ENCODE measurements around the gene S100A11. TPM values are rescaled to one million over a fixed set of nuclear protein-coding genes. Genes with fewer than 3 reads are reported as not detected.

Gene S100A11
- total and polyA plus RNA-seq, 3 experiments from 2014 or later, result 257 to 554 (median 262) TPM

GRCh38 chr1:152067150-152067549 lies 30.3 kb upstream of the S100A11 start:
- no peaks in the 10 kb centered on the region for H3K36me3 ChIP-seq (ENCODE audit: insufficient read depth, low read length)
- H3K9me3 Mint-ChIP-seq, result peaks cover 0 to 2% (median 0%) of the 10 kb centered on the region in 5 donors
- no peak overlapping the region for H3K4me3 ChIP-seq (ENCODE audit: low read length)
- H3K4me1 Mint-ChIP-seq, result no peaks in the 10 kb centered on the region
- peaks cover 20 to 65% of the 10 kb centered on the region in 2 donors for H3K27me3 Mint-ChIP-seq
- H3K4me3 Mint-ChIP-seq, result no peak overlapping the region
- H3K4me1 ChIP-seq (ENCODE audit: insufficient read depth, low read length), result no peaks in the 10 kb centered on the region
- ChIA-PET POLR2A (no interaction called here), CTCF (no interaction called here)
- no peak overlapping the region for H3K27ac Mint-ChIP-seq
- H3K27ac ChIP-seq (ENCODE audit: low read depth, low read length), result no peak overlapping the region
- H3K36me3 Mint-ChIP-seq, result peaks cover 0 to 1% (median 0%) of the 10 kb centered on the region in 3 donors
- DNase-seq, result no peak
- no peaks in the 10 kb centered on the region for H3K27me3 ChIP-seq (ENCODE audit: insufficient read depth, low read length, poor library complexity, severe bottlenecking)
- no peaks in the 10 kb centered on the region for H3K9me3 ChIP-seq (ENCODE audit: low read length)

GRCh38 chr1:152061952-152062351 lies 25.1 kb upstream of the S100A11 start:
- Histone ChIP-seq H3K4me3 (ENCODE audit: low read length) (no peak overlapping the region), H3K27ac (ENCODE audit: low read depth, low read length) (no peak overlapping the region), H3K27me3 (ENCODE audit: insufficient read depth, low read length, poor library complexity, severe bottlenecking) (peaks cover 10% of the 10 kb centered on the region), H3K9me3 (ENCODE audit: low read length) (no peaks in the 10 kb centered on the region), H3K36me3 (ENCODE audit: insufficient read depth, low read length) (no peaks in the 10 kb centered on the region), H3K4me1 (ENCODE audit: insufficient read depth, low read length) (no peaks in the 10 kb centered on the region)
- Mint-ChIP-seq H3K4me1 (no peaks in the 10 kb centered on the region), H3K36me3 (peaks cover 0 to 1% (median 0%) of the 10 kb centered on the region in 3 donors), H3K27ac (no peak overlapping the region), H3K4me3 (no peak overlapping the region), H3K27me3 (peaks cover 11 to 30% of the 10 kb centered on the region in 2 donors), H3K9me3 (no peaks in the 10 kb centered on the region)
- DNase-seq, result no peak
- ChIA-PET POLR2A (no interaction called here), CTCF (interaction anchor here (2.2 kb wide), 1 partner anchor 9 kb away, joined by 9 read pairs; no protein-coding TSS in a partner anchor)

GRCh38 chr1:152053375-152053774 lies 16.6 kb upstream of the S100A11 start:
- no peak overlapping the region for H3K4me3 ChIP-seq (ENCODE audit: low read length)
- Mint-ChIP-seq H3K4me3 (no peak overlapping the region), H3K36me3 (peaks cover 0 to 2% (median 0%) of the 10 kb centered on the region in 3 donors), H3K27ac (no peak overlapping the region), H3K27me3 (peaks cover 18 to 36% of the 10 kb centered on the region in 2 donors), H3K4me1 (peaks cover 5 to 11% (median 10%) of the 10 kb centered on the region in 3 donors), H3K9me3 (no peaks in the 10 kb centered on the region)
- CTCF ChIA-PET, result interaction anchor here (0.7 to 8.1 kb wide), 10 partner anchors 8 to 406 kb away, joined by 3 to 143 read pairs (median 6); partner anchors contain the start of gene S100A11
- no peaks in the 10 kb centered on the region for H3K36me3 ChIP-seq (ENCODE audit: insufficient read depth, low read length)
- peaks cover 3% of the 10 kb centered on the region for H3K27me3 ChIP-seq (ENCODE audit: insufficient read depth, low read length, poor library complexity, severe bottlenecking)
- no peak overlapping the region for H3K27ac ChIP-seq (ENCODE audit: low read depth, low read length)
- POLR2A ChIA-PET, result no interaction called here
- H3K9me3 ChIP-seq (ENCODE audit: low read length), result no peaks in the 10 kb centered on the region
- DNase-seq, result no peak
- peaks cover 6% of the 10 kb centered on the region for H3K4me1 ChIP-seq (ENCODE audit: insufficient read depth, low read length)

DNA sequence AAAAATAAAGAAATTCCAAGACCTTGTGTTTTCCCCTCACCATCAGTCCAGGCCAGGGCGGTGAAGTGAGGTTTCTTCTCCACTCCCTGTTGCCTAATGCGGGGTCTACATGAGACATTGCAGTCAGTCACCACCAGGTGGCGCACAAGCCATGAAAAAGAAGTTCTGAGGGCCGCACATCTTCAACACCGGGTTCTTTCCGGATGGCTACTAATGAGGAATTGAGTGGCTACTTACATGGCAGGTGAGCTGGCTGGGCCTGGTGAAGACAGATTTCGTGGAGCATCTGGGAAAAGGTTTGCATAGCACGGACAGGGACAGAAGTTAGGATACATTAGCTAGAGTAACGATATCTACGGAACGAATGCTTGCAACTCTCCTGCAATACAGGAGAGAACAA lies 15.8 kb upstream of the S100A11 start:
- Mint-ChIP-seq H3K4me1 (peaks cover 13 to 19% (median 17%) of the 10 kb centered on the region in 3 donors), H3K9me3 (no peaks in the 10 kb centered on the region), H3K4me3 (no peak overlapping the region), H3K27me3 (peaks cover 16 to 28% of the 10 kb centered on the region in 2 donors), H3K27ac (peak overlapping the region in 1 of 8 donors; percentile 40), H3K36me3 (peaks cover 0 to 2% (median 0%) of the 10 kb centered on the region in 3 donors)
- H3K4me3 ChIP-seq (ENCODE audit: low read length), result no peak overlapping the region
- H3K9me3 ChIP-seq (ENCODE audit: low read length), result no peaks in the 10 kb centered on the region
- H3K27ac ChIP-seq (ENCODE audit: low read depth, low read length), result no peak overlapping the region
- peaks cover 13% of the 10 kb centered on the region for H3K4me1 ChIP-seq (ENCODE audit: insufficient read depth, low read length)
- H3K27me3 ChIP-seq (ENCODE audit: insufficient read depth, low read length, poor library complexity, severe bottlenecking), result peaks cover 3% of the 10 kb centered on the region
- peak; percentile 66 to 88 (median 76) for DNase-seq
- H3K36me3 ChIP-seq (ENCODE audit: insufficient read depth, low read length), result no peaks in the 10 kb centered on the region
- POLR2A ChIA-PET, result no interaction called here
- CTCF ChIA-PET, result interaction anchor here (0.7 to 8.1 kb wide), 10 partner anchors 9 to 406 kb away, joined by 3 to 143 read pairs (median 6); no protein-coding TSS in a partner anchor

GRCh38 chr1:152050886-152051675 lies 14.3 kb upstream of the S100A11 start:
- CTCF ChIA-PET, result interaction anchor here (0.7 to 8.1 kb wide), 6 partner anchors 14 to 407 kb away, joined by 3 to 143 read pairs (median 6); partner anchors contain the start of gene S100A11
- peak overlapping the region in 5 of 8 donors; percentile 18 to 59 (median 44) for H3K27ac Mint-ChIP-seq
- POLR2A ChIA-PET, result no interaction called here

GRCh38 chr1:152049291-152050083 lies 12.7 kb upstream of the S100A11 start:
- no peak overlapping the region for H3K4me3 Mint-ChIP-seq

More at GRCh38 chr1:152050886-152051675, 14.3 kb upstream of the S100A11 start:
- Histone ChIP-seq H3K4me3 (ENCODE audit: low read length) (no peak overlapping the region), H3K4me1 (ENCODE audit: insufficient read depth, low read length) (peaks cover 23% of the 10 kb centered on the region), H3K27ac (ENCODE audit: low read depth, low read length) (no peak overlapping the region), H3K27me3 (ENCODE audit: insufficient read depth, low read length, poor library complexity, severe bottlenecking) (peaks cover 3% of the 10 kb centered on the region), H3K9me3 (ENCODE audit: low read length) (no peaks in the 10 kb centered on the region), H3K36me3 (ENCODE audit: insufficient read depth, low read length) (no peaks in the 10 kb centered on the region)
- Mint-ChIP-seq H3K4me1 (peaks cover 18 to 25% (median 23%) of the 10 kb centered on the region in 3 donors), H3K9me3 (no peaks in the 10 kb centered on the region), H3K27me3 (peaks cover 15 to 23% of the 10 kb centered on the region in 2 donors), H3K36me3 (peaks cover 0 to 2% (median 0%) of the 10 kb centered on the region in 3 donors), H3K4me3 (peak overlapping the region in 1 of 7 donors; percentile 49)
- no peak for DNase-seq

DNA sequence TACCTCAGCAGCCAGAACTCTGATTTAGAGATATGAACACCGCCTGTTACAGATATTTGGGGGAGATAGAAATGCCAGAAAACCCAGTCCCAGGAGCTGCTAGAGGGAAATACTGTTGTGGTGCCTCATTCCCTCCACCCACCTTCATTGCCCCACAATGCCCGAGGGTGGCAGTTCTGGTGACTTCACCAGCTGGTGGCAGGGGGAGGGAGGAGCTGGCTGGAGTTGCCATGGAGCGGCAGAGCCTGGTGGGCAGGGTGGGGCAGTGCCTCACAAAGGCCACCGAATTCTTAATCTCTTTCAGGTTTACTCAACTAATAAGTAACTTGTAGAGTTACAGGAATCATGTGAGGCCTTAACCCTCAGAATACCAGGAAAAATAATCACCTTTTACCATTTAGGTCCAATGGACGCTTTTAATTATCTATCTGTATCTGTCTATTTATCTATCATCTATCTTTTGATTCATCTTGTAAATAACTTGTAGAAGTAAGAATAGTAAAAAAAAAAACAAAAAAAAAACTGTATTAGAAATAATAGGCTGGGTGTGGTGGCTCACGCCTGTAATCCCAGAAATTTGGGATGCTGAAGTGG lies 11.7 kb upstream of the S100A11 start:
- H3K27ac Mint-ChIP-seq, result peak overlapping the region; percentile 95 to 99 (median 99)
- H3K36me3 ChIP-seq (ENCODE audit: insufficient read depth, low read length), result no peaks in the 10 kb centered on the region
- no peaks in the 10 kb centered on the region for H3K36me3 Mint-ChIP-seq
- no peaks in the 10 kb centered on the region for H3K9me3 ChIP-seq (ENCODE audit: low read length)
- DNase-seq, result peak in 2 of 5 donors; percentile 47 to 77
- peaks cover 23% of the 10 kb centered on the region for H3K4me1 ChIP-seq (ENCODE audit: insufficient read depth, low read length)
- peak overlapping the region; percentile 42 to 88 (median 79) for H3K4me3 Mint-ChIP-seq
- H3K4me1 Mint-ChIP-seq, result peaks cover 18 to 31% (median 30%) of the 10 kb centered on the region in 3 donors
- peak overlapping the region; percentile 87 for H3K27ac ChIP-seq (ENCODE audit: low read depth, low read length)
- CTCF ChIA-PET, result interaction anchor here (0.6 to 8.1 kb wide), 7 partner anchors 10 to 410 kb away, joined by 3 to 143 read pairs (median 3); partner anchors contain the start of gene S100A11
- POLR2A ChIA-PET, result interaction anchor here (0.7 to 2.4 kb wide), 3 partner anchors 9 to 209 kb away, joined by 4 to 33 read pairs (median 4); partner anchors contain the start of genes C2CD4D and S100A11
- peaks cover under 1% of the 10 kb centered on the region for H3K27me3 ChIP-seq (ENCODE audit: insufficient read depth, low read length, poor library complexity, severe bottlenecking)
- no peaks in the 10 kb centered on the region for H3K9me3 Mint-ChIP-seq
- H3K4me3 ChIP-seq (ENCODE audit: low read length), result peak overlapping the region; percentile 45
- H3K27me3 Mint-ChIP-seq, result peaks cover 5 to 8% of the 10 kb centered on the region in 2 donors

More at GRCh38 chr1:152049291-152050083, 12.7 kb upstream of the S100A11 start:
- Histone ChIP-seq H3K27me3 (ENCODE audit: insufficient read depth, low read length, poor library complexity, severe bottlenecking) (peaks cover 3% of the 10 kb centered on the region), H3K36me3 (ENCODE audit: insufficient read depth, low read length) (no peaks in the 10 kb centered on the region), H3K9me3 (ENCODE audit: low read length) (no peaks in the 10 kb centered on the region), H3K27ac (ENCODE audit: low read depth, low read length) (no peak overlapping the region), H3K4me3 (ENCODE audit: low read length) (no peak overlapping the region), H3K4me1 (ENCODE audit: insufficient read depth, low read length) (peaks cover 23% of the 10 kb centered on the region)
- Mint-ChIP-seq H3K36me3 (peaks cover 0 to 2% (median 0%) of the 10 kb centered on the region in 3 donors), H3K9me3 (no peaks in the 10 kb centered on the region), H3K27ac (peak overlapping the region in 5 of 8 donors; percentile 43 to 79 (median 61)), H3K27me3 (peaks cover 10 to 18% of the 10 kb centered on the region in 2 donors), H3K4me1 (peaks cover 18 to 31% (median 30%) of the 10 kb centered on the region in 3 donors)
- CTCF ChIA-PET, result interaction anchor here (0.7 to 8.1 kb wide), 6 partner anchors 14 to 410 kb away, joined by 3 to 143 read pairs (median 15); partner anchors contain the start of gene S100A11
- POLR2A ChIA-PET, result interaction anchor here (2.4 kb wide), 1 partner anchor 14 kb away, joined by 33 read pairs; the partner anchor contains the start of gene S100A11
- DNase-seq, result no peak
